K562 (cell line): ENCODE results near the gene SLC49A3. TPM values are rescaled to one million over a fixed set of nuclear protein-coding genes. Genes with fewer than 3 reads are reported as not detected.

ENCODE experiments used
- ATAC-seq: fragments of 200-7000 bp; cut with Tn5 transposase; 3 replicates; pipeline ENCODE4 v1.9.1; 2020; ENCODE audit warnings: moderate library complexity
- BruUV-seq: library from RNA; stranded (reverse); fragments of 400-500 nt; replicated peaks from 2 replicates; lab custom pipeline; 2021; lab: Mats Ljungman, UMichigan
- CTCF ChIA-PET: fragments of 300-600 bp; formaldehyde crosslinking; extraction: SDS; loops from one replicate; lab custom pipeline; 2021; ENCODE audit warnings: low intra/inter-chr PET ratio; lab: Yijun Ruan, JAX
- POLR2A ChIA-PET: fragments of 300-600, 350-650 bp; sonication (Branson Sonifier 250); formaldehyde crosslinking; extraction: SDS; loops from one replicate; lab custom pipeline; 2021; ENCODE audit warnings: antibody characterized with exemption, inconsistent platforms; lab: Yijun Ruan, JAX
- DNase-seq, 4 experiments: peaks; one replicate each; pipeline versions ENCODE4 v3.0.0 to v3.0.0-alpha.2; 2011 to 2018; ENCODE audit warnings: low spot score in 3 of 4, mixed read lengths in 3 of 4; ENCODE audit errors: extremely low read depth in 1 of 4
- FAIRE-seq: peaks from 2 replicates; lab custom pipeline; 2011; peaks lifted over from hg19 to GRCh38; lab: Jason Lieb, UNC
- H2AFZ ChIP-seq: 2 replicates; pipeline ENCODE4 v1.6.0; 2011; ENCODE audit warnings: low read depth, low read length, control low read depth, inconsistent platforms
- H3K27ac ChIP-seq: fragments of 200-600 bp; 3 replicates; pipeline ENCODE4 v1.8.0; 2011; ENCODE audit warnings: low read depth, mild to moderate bottlenecking, control low read depth, inconsistent platforms, low read length, moderate library complexity, mixed read lengths; ENCODE audit errors: extremely low read depth
- H3K27me3 ChIP-seq, 2 experiments: fragments of 300-600 bp in 1 of 2; 2 replicates in 1 of 2; 3 replicates in 1 of 2; pipeline versions ENCODE4 v1.6.0 to v1.8.0; 2011; ENCODE audit warnings: inconsistent platforms in 2 of 2, low read length in 2 of 2, mild to moderate bottlenecking in 1 of 2, mixed read lengths in 1 of 2, moderate library complexity in 1 of 2; ENCODE audit not compliant: control insufficient read depth in 2 of 2, insufficient read depth in 2 of 2
- H3K36me3 ChIP-seq: fragments of 300-600 bp; 3 replicates; pipeline ENCODE4 v1.8.0; 2011; ENCODE audit warnings: mild to moderate bottlenecking, low read length, inconsistent platforms; ENCODE audit not compliant: control insufficient read depth, insufficient read depth
- H3K4me1 ChIP-seq, 2 experiments: fragments of 200-600 bp in 1 of 2; replicated peaks in 1 of 2; 2 replicates in 1 of 2; 3 replicates in 1 of 2; pipeline versions ENCODE4 v1.5.1 to v1.8.0; 2011; ENCODE audit warnings: inconsistent platforms in 2 of 2, low read length in 2 of 2, mild to moderate bottlenecking in 1 of 2, mixed read lengths in 1 of 2, moderate library complexity in 1 of 2; ENCODE audit not compliant: control insufficient read depth in 2 of 2, insufficient read depth in 2 of 2
- H3K4me2 ChIP-seq: 2 replicates; pipeline ENCODE4 v1.6.1; 2011; ENCODE audit warnings: low read length, control low read depth, inconsistent platforms, mixed read lengths; ENCODE audit not compliant: insufficient read depth
- H3K4me3 ChIP-seq: fragments of 200-600 bp; sonication (generic), shearing (Covaris generic); 2 replicates; pipeline ENCODE4 v1.5.1; 2016; ENCODE audit warnings: control low read depth, inconsistent platforms
- H3K79me2 ChIP-seq: fragments of 200-600 bp; 3 replicates; pipeline ENCODE4 v1.8.0; 2011; ENCODE audit warnings: low read length, inconsistent platforms; ENCODE audit not compliant: control insufficient read depth, insufficient read depth
- H3K9ac ChIP-seq, 2 experiments: 2 replicates each; pipeline versions ENCODE4 v1.6.0 to v1.6.1; 2011; ENCODE audit warnings: low read depth in 2 of 2, low read length in 2 of 2, control low read depth in 1 of 2, inconsistent platforms in 1 of 2, mild to moderate bottlenecking in 1 of 2, mixed read lengths in 1 of 2; ENCODE audit not compliant: insufficient read depth in 1 of 2
- H3K9me1 ChIP-seq: one replicate; pipeline ENCODE4 v1.6.0; 2011; ENCODE audit warnings: inconsistent platforms, mild to moderate bottlenecking, low read length, moderate library complexity; ENCODE audit not compliant: control insufficient read depth, insufficient read depth
- H3K9me3 ChIP-seq: replicated peaks from 2 replicates; pipeline ENCODE4 v1.5.1; 2011; ENCODE audit warnings: low read depth, low read length, inconsistent platforms; ENCODE audit not compliant: control insufficient read depth, insufficient read depth
- H4K20me1 ChIP-seq: replicated peaks from 2 replicates; pipeline ENCODE4 v1.6.1; 2011; ENCODE audit warnings: low read length, inconsistent platforms, mixed read lengths; ENCODE audit not compliant: control insufficient read depth, insufficient read depth
- CREM ChIP-seq: IDR thresholded peaks from 2 replicates; pipeline ENCODE4 v1.6.1; 2014; ENCODE audit warnings: antibody characterized with exemption, low read depth
- MAZ ChIP-seq, 2 experiments: fragments of 450-650 bp in 1 of 2; sonication (generic) in 1 of 2; formaldehyde crosslinking; IDR thresholded peaks in 1 of 2; conservative IDR thresholded peaks in 1 of 2; 2 replicates each; pipeline versions ENCODE4 v1.4.0 to v1.5.0; 2020; ENCODE audit warnings: mild to moderate bottlenecking in 1 of 2, missing genetic modification reagents in 1 of 2
- PHF20 ChIP-seq: fragments of 450-650 bp; IDR thresholded peaks from 2 replicates; pipeline ENCODE4 v1.6.1; 2018; ENCODE audit not compliant: partially characterized antibody
- ZBTB7A ChIP-seq: IDR thresholded peaks from 2 replicates; pipeline ENCODE4 v1.6.1; 2011; ENCODE audit warnings: low read depth, mild to moderate bottlenecking, low read length, moderate library complexity, borderline replicate concordance; ENCODE audit not compliant: control insufficient read depth
- WGBS: fragments of 100-300 bp; shearing (Covaris generic); methylation state at CpG from one replicate; pipeline ENCODE4 v1.1.6; 2016; ENCODE audit warnings: low coverage, mixed read lengths; ENCODE audit not compliant: insufficient coverage; ENCODE audit errors: missing lambda C conversion rate; 5-methylcytosine and 5-hydroxymethylcytosine counted together
- in situ Hi-C: fragments of 300-500 bp; cut with MboI; formaldehyde crosslinking; loops from 4 replicates; pipeline ENCODE4 v1.15.0; 2018; ENCODE audit warnings: inconsistent platforms, mixed read lengths
- intact Hi-C: fragments of 100-400 bp; cut with micrococcal nuclease; formaldehyde crosslinking; loops from 2 replicates; pipeline ENCODE4 v1.14.2; 2022
- polyA plus RNA-seq, 8 experiments: library from polyadenylated mRNA; depleted of rRNA in 4 of 8; stranded (reverse) in 5 of 8; unstranded in 3 of 8; fragments of >200 nt; fragmentation: Nextera tagmentation in 2 of 8; fragmentation: Illumina TruSeq in 1 of 8; extraction: Ambion mirVana in 2 of 8; extraction: Trizol in 1 of 8; gene quantifications; 2 replicates each; pipeline versions ENCODE4 v1.2.1 to v1.2.3, GENCODE V29; 2011 to 2014; ENCODE audit warnings: inconsistent platforms in 1 of 8, missing spikeins in 1 of 8
- total RNA-seq, 7 experiments: library from RNA; depleted of rRNA in 6 of 7; stranded (reverse); fragments of >200 nt in 6 of 7; fragmentation: Illumina TruSeq in 2 of 7; extraction: Trizol in 2 of 7; gene quantifications; 2 replicates each; pipeline versions ENCODE4 v1.2.1 to v1.2.3, GENCODE V29; 2011 to 2021; ENCODE audit warnings: low replicate concordance in 1 of 7
- TF ChIP-seq, protein P1 (sequence below): IDR thresholded peaks from 2 replicates; pipeline ENCODE4 v1.6.1; 2012; ENCODE audit warnings: low read depth, low read length, improper control_type of control experiment, borderline replicate concordance
- TF ChIP-seq, protein P2 (sequence below): fragments of 450-650 bp; formaldehyde crosslinking; IDR thresholded peaks from 2 replicates; pipeline ENCODE4 v1.4.0; 2020; ENCODE audit warnings: mild to moderate bottlenecking, moderate library complexity
- TF ChIP-seq, protein P3 (sequence below): fragments of 450-650 bp; IDR thresholded peaks from 2 replicates; pipeline ENCODE4 v1.6.1; 2016; ENCODE audit warnings: borderline replicate concordance
- TF ChIP-seq, protein P4 (sequence below), 2 experiments: fragments of 450-650 bp in 1 of 2; sonication (generic) in 1 of 2; formaldehyde crosslinking in 1 of 2; IDR thresholded peaks in 1 of 2; conservative IDR thresholded peaks in 1 of 2; 2 replicates each; pipeline versions ENCODE4 v1.6.1 to v1.8.1; 2016 to 2023; ENCODE audit warnings: mild to moderate bottlenecking in 2 of 2, moderate library complexity in 2 of 2, inconsistent platforms in 1 of 2, missing genetic modification reagents in 1 of 2

SLC49A3 gene
- total and polyA plus RNA-seq, 9 of the 15 experiments (the other 6 are each of a cell fraction or from before 2014, with no cell fraction given) = 0.24 to 0.41 TPM; not detected in 7

DNA sequence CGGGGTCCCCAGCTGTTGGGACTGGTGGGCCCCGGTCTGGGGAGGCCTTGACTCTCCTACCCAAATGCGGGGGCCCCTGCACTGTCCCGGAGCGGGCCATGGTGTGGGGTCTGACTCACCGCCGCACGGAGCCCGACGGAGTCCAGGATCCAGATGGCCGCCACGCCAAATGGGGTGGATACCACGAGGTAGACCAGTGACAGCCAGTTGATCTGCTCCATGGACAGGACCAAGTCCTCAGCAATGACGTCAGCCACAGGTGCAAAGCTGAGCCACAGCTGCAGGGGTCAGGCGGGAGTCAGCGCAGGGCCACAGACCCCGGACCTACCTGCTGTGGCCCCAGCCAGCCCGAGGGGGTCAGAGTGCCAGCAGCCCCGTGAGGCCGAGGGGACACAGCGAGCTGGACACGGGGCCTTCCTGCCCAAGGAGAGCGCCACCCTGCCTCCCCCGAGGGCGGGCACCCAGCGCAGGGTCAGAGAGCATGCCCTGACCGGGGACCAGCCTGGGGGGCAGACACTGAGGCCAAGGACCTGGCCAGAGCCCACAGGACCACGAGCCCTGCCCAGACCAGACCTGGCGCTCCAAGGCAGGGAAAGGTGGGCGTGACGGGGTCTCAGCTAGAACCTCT, 2.4 kb downstream of the SLC49A3 start:
- ATAC-seq = no peak
- TF ChIP-seq, protein P1, sequence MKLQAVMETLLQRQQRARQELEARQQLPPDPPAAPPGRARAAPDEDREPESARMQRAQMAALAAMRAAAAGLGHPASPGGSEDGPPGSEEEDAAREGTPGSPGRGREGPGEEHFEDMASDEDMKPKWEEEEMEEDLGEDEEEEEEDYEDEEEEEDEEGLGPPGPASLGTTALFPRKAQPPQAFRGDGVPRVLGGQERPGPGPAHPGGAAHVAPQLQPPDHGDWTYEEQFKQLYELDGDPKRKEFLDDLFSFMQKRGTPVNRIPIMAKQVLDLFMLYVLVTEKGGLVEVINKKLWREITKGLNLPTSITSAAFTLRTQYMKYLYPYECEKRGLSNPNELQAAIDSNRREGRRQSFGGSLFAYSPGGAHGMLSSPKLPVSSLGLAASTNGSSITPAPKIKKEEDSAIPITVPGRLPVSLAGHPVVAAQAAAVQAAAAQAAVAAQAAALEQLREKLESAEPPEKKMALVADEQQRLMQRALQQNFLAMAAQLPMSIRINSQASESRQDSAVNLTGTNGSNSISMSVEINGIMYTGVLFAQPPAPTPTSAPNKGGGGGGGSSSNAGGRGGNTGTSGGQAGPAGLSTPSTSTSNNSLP = no peak
- 0 out of 4 replicates have a peak, but pooled peaks of 1 of the 2 experiments have one; percentile 4 for TF ChIP-seq MAZ (CRISPR knock-in tag; conservative IDR thresholded peaks at IDR 0.05 in 1 of 2, IDR thresholded peaks at IDR 0.05 in 1 of 2)
- peak; percentile 46 for TF ChIP-seq CREM
- TF ChIP-seq, protein P2, sequence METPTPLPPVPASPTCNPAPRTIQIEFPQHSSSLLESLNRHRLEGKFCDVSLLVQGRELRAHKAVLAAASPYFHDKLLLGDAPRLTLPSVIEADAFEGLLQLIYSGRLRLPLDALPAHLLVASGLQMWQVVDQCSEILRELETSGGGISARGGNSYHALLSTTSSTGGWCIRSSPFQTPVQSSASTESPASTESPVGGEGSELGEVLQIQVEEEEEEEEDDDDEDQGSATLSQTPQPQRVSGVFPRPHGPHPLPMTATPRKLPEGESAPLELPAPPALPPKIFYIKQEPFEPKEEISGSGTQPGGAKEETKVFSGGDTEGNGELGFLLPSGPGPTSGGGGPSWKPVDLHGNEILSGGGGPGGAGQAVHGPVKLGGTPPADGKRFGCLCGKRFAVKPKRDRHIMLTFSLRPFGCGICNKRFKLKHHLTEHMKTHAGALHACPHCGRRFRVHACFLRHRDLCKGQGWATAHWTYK (CRISPR knock-in tag) = 0 out of 2 replicates have a peak, but pooled peaks have one; percentile 12
- peak; percentile 10 for TF ChIP-seq PHF20
- TF ChIP-seq, protein P3, sequence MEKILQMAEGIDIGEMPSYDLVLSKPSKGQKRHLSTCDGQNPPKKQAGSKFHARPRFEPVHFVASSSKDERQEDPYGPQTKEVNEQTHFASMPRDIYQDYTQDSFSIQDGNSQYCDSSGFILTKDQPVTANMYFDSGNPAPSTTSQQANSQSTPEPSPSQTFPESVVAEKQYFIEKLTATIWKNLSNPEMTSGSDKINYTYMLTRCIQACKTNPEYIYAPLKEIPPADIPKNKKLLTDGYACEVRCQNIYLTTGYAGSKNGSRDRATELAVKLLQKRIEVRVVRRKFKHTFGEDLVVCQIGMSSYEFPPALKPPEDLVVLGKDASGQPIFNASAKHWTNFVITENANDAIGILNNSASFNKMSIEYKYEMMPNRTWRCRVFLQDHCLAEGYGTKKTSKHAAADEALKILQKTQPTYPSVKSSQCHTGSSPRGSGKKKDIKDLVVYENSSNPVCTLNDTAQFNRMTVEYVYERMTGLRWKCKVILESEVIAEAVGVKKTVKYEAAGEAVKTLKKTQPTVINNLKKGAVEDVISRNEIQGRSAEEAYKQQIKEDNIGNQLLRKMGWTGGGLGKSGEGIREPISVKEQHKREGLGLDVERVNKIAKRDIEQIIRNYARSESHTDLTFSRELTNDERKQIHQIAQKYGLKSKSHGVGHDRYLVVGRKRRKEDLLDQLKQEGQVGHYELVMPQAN = no peak
- TF ChIP-seq, protein P4, sequence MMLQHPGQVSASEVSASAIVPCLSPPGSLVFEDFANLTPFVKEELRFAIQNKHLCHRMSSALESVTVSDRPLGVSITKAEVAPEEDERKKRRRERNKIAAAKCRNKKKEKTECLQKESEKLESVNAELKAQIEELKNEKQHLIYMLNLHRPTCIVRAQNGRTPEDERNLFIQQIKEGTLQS (IDR thresholded peaks at IDR 0.05) = peak; percentile 25; the same call in 1 of the 2 replicates
- TF ChIP-seq, protein P4 (CRISPR knock-in tag; conservative IDR thresholded peaks at IDR 0.05) = no peak
- TF ChIP-seq ZBTB7A = peak; percentile 33; the same call in 1 of the 2 replicates
- ChIA-PET CTCF (no interaction called here), POLR2A (interaction anchor here (0.7 to 0.8 kb wide), 2 partner anchors 19 to 61 kb away, joined by 3 read pairs; no protein-coding TSS in a partner anchor)
- Histone ChIP-seq H3K9me3 (no peaks in the 10 kb centered on the region), H2AFZ (peak overlapping the region; percentile 87), H3K4me1 (peaks cover 19 to 78% of the 10 kb centered on the region in 2 experiments), H3K4me3 (no peak overlapping the region), H3K36me3 (no peaks in the 10 kb centered on the region), H3K9me1 (no peaks in the 10 kb centered on the region), H3K27me3 (no peaks in the 10 kb centered on the region), H3K27ac (peak overlapping the region; percentile 78), H3K79me2 (peaks cover 7% of the 10 kb centered on the region; the same call in 2 of the 3 replicates), H3K4me2 (peak overlapping the region; percentile 82), H4K20me1 (0 out of 2 replicates have a peak, but pooled peaks cover 4% of the 10 kb centered on the region), H3K9ac (peak overlapping the region in 1 of 2 experiments; percentile 82; a peak in 2 of 4 replicates)
- no peak for FAIRE-seq
- DNase-seq = no peak
- no TSS peak for BruUV-seq
- WGBS = 84% methylated on average over 22 of the region's 31 CpGs
- intact Hi-C loops (loop anchor here (1.0 to 10.0 kb wide), 3 partner anchors 19 to 298 kb away; partner anchors contain the start of genes IDUA and PCGF3), in situ Hi-C loops (no loop called here)
